H1 (cell line): ENCODE measurements around the gene MFAP3.

ENCODE experiments used
- EP300 ChIP-seq, 2 experiments: IDR thresholded peaks; 1 replicate in 1 of 2; 2 replicates in 1 of 2; pipeline ENCODE4 v1.6.1; 2011 to 2012; ENCODE audit warnings: low read depth in 2 of 2, low read length in 2 of 2, mild to moderate bottlenecking in 2 of 2, borderline replicate concordance in 1 of 2, inconsistent platforms in 1 of 2, moderate library complexity in 1 of 2
- JUND ChIP-seq: IDR thresholded peaks from 2 replicates; pipeline ENCODE4 v1.6.1; 2011; ENCODE audit warnings: mild to moderate bottlenecking, improper control_type of control experiment, low read length

DNA sequence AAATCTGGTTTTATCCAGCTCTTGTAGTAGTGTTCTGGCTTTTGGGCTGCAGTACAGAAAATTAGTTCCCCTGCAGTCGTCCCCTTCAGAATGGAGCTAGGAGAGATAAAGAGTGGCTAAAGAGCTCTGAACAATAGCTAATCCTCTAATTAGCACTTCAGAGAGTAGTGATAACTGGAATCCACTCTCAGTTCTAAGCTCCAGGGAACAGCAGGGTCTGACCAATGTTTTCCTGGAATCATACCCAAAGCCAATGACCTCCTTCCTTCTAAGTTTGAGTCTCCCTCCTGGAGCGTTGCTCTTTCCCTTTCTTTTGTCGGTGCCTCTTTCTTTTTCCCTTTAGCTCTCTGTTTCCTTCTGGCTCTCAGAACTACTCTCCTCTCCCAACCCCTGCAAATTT is 47.4 kb downstream of the MFAP3 start:
- no peak for TF ChIP-seq JUND
- no peak for TF ChIP-seq EP300 (IDR thresholded peaks at IDR 0.05; ENCODE audit: borderline replicate concordance in 1 of 2, low read depth in 2 of 2, low read length in 2 of 2)
